B cell (primary cell): ENCODE results near the gene ZNF808. TPM values are rescaled to one million over a fixed set of nuclear protein-coding genes. Genes with fewer than 3 reads are reported as not detected.

Experiments
- ATAC-seq: fragments of 200-7000 bp; cut with Tn5 transposase; one replicate; pipeline ENCODE4 v1.10.0; 2021; ENCODE audit warnings: low read depth, mild to moderate bottlenecking, moderate number of reproducible peaks, moderate library complexity
- CTCF ChIA-PET: fragments of 350-600 bp; sonication (Branson Sonifier 250); formaldehyde crosslinking; loops from one replicate; lab custom pipeline; 2021; ENCODE audit warnings: antibody characterized with exemption, inconsistent platforms; lab: Charles Lee
- POLR2A ChIA-PET: fragments of 350-600 bp; sonication (Branson Sonifier 250); formaldehyde crosslinking; loops from one replicate; lab custom pipeline; 2021; ENCODE audit warnings: antibody characterized with exemption; lab: Charles Lee
- DNase-seq: peaks from one replicate; pipeline ENCODE4 v3.0.0; 2013
- H2AFZ ChIP-seq: 2 replicates; pipeline ENCODE4 v1.6.1; 2012; ENCODE audit warnings: mild to moderate bottlenecking, low read depth, low read length; ENCODE audit not compliant: insufficient read depth, poor library complexity, severe bottlenecking
- H3K27ac ChIP-seq, 2 donors: 1 replicate in 1 of 2; 2 replicates in 1 of 2; pipeline ENCODE4 v1.5.1; 2012 to 2013; ENCODE audit warnings: low read length in 2 of 2, mild to moderate bottlenecking in 2 of 2, moderate library complexity in 1 of 2
- H3K27me3 ChIP-seq, 4 experiments: fragments of 200-600 bp in 1 of 4; sonication (generic) in 1 of 4; replicated peaks in 1 of 4; 1 replicate in 2 of 4; 2 replicates in 2 of 4; pipeline versions ENCODE4 v1.6.1 to v1.7.0; 2013 to 2016; ENCODE audit warnings: low read length in 3 of 4, mild to moderate bottlenecking in 2 of 4, mixed read lengths in 1 of 4, moderate library complexity in 1 of 4; ENCODE audit not compliant: insufficient read depth in 4 of 4, control insufficient read depth in 3 of 4; ENCODE audit errors: control extremely low read depth in 1 of 4
- H3K36me3 ChIP-seq, 2 experiments: replicated peaks in 1 of 2; 1 replicate in 1 of 2; 2 replicates in 1 of 2; pipeline versions ENCODE4 v1.6.1 to v1.7.1; 2013; ENCODE audit warnings: low read length in 1 of 2; ENCODE audit not compliant: insufficient read depth in 2 of 2, control insufficient read depth in 1 of 2; ENCODE audit errors: control extremely low read depth in 1 of 2, extremely low read depth in 1 of 2
- H3K4me1 ChIP-seq, 2 donors: fragments of 200-600 bp in 1 of 2; sonication (generic) in 1 of 2; 1 replicate in 1 of 2; 2 replicates in 1 of 2; pipeline versions ENCODE4 v1.5.1 to v1.6.1; 2013 to 2017; ENCODE audit warnings: low read length in 2 of 2; ENCODE audit not compliant: control insufficient read depth in 2 of 2, insufficient read depth in 2 of 2
- H3K4me2 ChIP-seq: replicated peaks from 2 replicates; pipeline ENCODE3; 2012; ENCODE audit warnings: mild to moderate bottlenecking, low read depth, low read length; ENCODE audit not compliant: poor library complexity, severe bottlenecking
- H3K4me3 ChIP-seq, 5 experiments: fragments of 200-600 bp in 1 of 5; sonication (generic) in 1 of 5; 1 replicate in 3 of 5; 2 replicates in 2 of 5; pipeline versions ENCODE4 v1.5.1 to v1.7.0; 2011 to 2016; ENCODE audit warnings: low read length in 4 of 5, mild to moderate bottlenecking in 4 of 5, low read depth in 2 of 5, control low read depth in 1 of 5, moderate library complexity in 1 of 5; ENCODE audit not compliant: insufficient read depth in 1 of 5; ENCODE audit errors: control extremely low read depth in 1 of 5, extremely low read depth in 1 of 5
- H3K79me2 ChIP-seq: fragments of 200-600 bp; sonication (generic); one replicate; pipeline ENCODE4 v1.6.0; 2016; ENCODE audit warnings: low read length; ENCODE audit not compliant: control insufficient read depth, insufficient read depth
- H3K9ac ChIP-seq: fragments of 200-600 bp; sonication (generic); 2 replicates; pipeline ENCODE4 v1.6.1; 2017; ENCODE audit warnings: mild to moderate bottlenecking, low read length, moderate library complexity
- H3K9me3 ChIP-seq, 3 donors: one replicate each; pipeline versions ENCODE4 v1.6.1 to v1.7.1; 2013; ENCODE audit warnings: low read length in 2 of 3; ENCODE audit not compliant: control insufficient read depth in 2 of 3, insufficient read depth in 1 of 3; ENCODE audit errors: control extremely low read depth in 1 of 3
- H4K20me1 ChIP-seq: 2 replicates; pipeline ENCODE4 v1.6.0; 2012; ENCODE audit warnings: mild to moderate bottlenecking, low read length; ENCODE audit not compliant: insufficient read depth, control insufficient read depth, poor library complexity, severe bottlenecking
- H3K27ac Mint-ChIP-seq: one replicate; pipeline ENCODE4 v1.8.0; 2021; ENCODE audit warnings: mixed read lengths
- H3K27me3 Mint-ChIP-seq: one replicate; pipeline ENCODE4 v1.8.0; 2021; ENCODE audit warnings: mixed read lengths
- H3K4me1 Mint-ChIP-seq: one replicate; pipeline ENCODE4 v1.8.0; 2021; ENCODE audit warnings: mixed read lengths
- H3K4me3 Mint-ChIP-seq: one replicate; pipeline ENCODE4 v1.8.0; 2021; ENCODE audit warnings: mixed read lengths
- H3K9me3 Mint-ChIP-seq: one replicate; pipeline ENCODE4 v1.8.0; 2022; ENCODE audit warnings: mixed read lengths; ENCODE audit not compliant: insufficient read depth
- EZH2 ChIP-seq: IDR thresholded peaks from 2 replicates; pipeline ENCODE4 v1.6.1; 2012; ENCODE audit warnings: borderline replicate concordance, low read depth, mild to moderate bottlenecking, moderate library complexity, low read length; ENCODE audit not compliant: insufficient read depth, poor library complexity, severe bottlenecking
- WGBS: methylation state at CpG from one replicate; pipeline ENCODE4 v1.1.5; 2013; ENCODE audit warnings: missing lambda C conversion rate; ENCODE audit not compliant: insufficient coverage; 5-methylcytosine and 5-hydroxymethylcytosine counted together
- intact Hi-C: fragments of 100-400 bp; cut with micrococcal nuclease; formaldehyde crosslinking; loops from one replicate; pipeline ENCODE4 v1.10.0; 2022
- polyA plus RNA-seq: library from polyadenylated mRNA; depleted of rRNA; stranded (reverse); fragments of >200 nt; gene quantifications from 2 replicates; pipeline ENCODE4 v1.2.3, GENCODE V29; 2012
- total RNA-seq, 2 donors: library from RNA; stranded (reverse); fragments of 120-200 nt in 1 of 2; gene quantifications; 1 replicate in 1 of 2; 2 replicates in 1 of 2; pipeline versions ENCODE4 v1.2.3 to v1.2.4, GENCODE V29; 2013 to 2022
- TF ChIP-seq, protein P1 (sequence below): fragments of 200-600 bp; IDR thresholded peaks from one replicate; pipeline ENCODE4 v1.8.0; 2022; ENCODE audit warnings: antibody characterized with exemption, mild to moderate bottlenecking

ZNF808 gene
- total and polyA plus RNA-seq, 2 donors (not counting 1 experiment from before 2014, with no cell fraction given): 8.8 to 56.0 TPM

DNA sequence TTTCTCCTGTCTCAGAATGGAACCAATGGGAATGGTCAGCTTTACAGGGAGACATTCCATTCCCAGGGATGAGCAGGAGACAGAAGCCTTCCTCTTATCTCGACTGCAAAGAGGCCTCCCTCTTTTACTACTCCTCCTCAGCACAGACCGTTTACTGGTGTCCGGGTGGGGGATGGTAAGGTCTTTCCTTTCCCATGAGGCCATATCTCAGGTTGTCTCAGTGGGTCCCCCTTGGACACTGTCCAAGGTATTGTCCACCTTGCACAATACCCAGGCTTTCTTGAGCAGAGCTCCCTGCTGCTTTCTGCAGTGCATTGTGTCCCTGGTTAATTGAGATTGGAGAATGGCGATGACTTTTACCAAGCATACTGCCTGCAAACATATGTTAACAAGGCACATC, 7.5 kb upstream of the ZNF808 start:
- no peak overlapping the region for H3K27ac ChIP-seq
- Mint-ChIP-seq H3K27me3 (peaks cover 4% of the 10 kb centered on the region), H3K9me3 (peaks cover 7% of the 10 kb centered on the region), H3K4me3 (no peak overlapping the region), H3K4me1 (no peaks in the 10 kb centered on the region), H3K27ac (no peak overlapping the region)
- no peaks in the 10 kb centered on the region for H4K20me1 ChIP-seq
- H3K4me2 ChIP-seq: no peak overlapping the region
- no peaks in the 10 kb centered on the region for H3K27me3 ChIP-seq
- no peak for ATAC-seq
- no peak overlapping the region for H2AFZ ChIP-seq
- H3K4me3 ChIP-seq: no peak overlapping the region
- TF ChIP-seq, protein P1, sequence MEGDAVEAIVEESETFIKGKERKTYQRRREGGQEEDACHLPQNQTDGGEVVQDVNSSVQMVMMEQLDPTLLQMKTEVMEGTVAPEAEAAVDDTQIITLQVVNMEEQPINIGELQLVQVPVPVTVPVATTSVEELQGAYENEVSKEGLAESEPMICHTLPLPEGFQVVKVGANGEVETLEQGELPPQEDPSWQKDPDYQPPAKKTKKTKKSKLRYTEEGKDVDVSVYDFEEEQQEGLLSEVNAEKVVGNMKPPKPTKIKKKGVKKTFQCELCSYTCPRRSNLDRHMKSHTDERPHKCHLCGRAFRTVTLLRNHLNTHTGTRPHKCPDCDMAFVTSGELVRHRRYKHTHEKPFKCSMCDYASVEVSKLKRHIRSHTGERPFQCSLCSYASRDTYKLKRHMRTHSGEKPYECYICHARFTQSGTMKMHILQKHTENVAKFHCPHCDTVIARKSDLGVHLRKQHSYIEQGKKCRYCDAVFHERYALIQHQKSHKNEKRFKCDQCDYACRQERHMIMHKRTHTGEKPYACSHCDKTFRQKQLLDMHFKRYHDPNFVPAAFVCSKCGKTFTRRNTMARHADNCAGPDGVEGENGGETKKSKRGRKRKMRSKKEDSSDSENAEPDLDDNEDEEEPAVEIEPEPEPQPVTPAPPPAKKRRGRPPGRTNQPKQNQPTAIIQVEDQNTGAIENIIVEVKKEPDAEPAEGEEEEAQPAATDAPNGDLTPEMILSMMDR: no peak
- TF ChIP-seq EZH2: no peak
- DNase-seq: no peak
- intact Hi-C loops: no loop called here
- no peaks in the 10 kb centered on the region for H3K36me3 ChIP-seq
- no peaks in the 10 kb centered on the region for H3K79me2 ChIP-seq
- peaks cover 0 to 68% (median 15%) of the 10 kb centered on the region in 3 donors for H3K9me3 ChIP-seq
- H3K4me1 ChIP-seq: no peaks in the 10 kb centered on the region
- H3K9ac ChIP-seq: no peak overlapping the region
- ChIA-PET CTCF (no interaction called here), POLR2A (no interaction called here)
- WGBS: no CpG with 5 or more reads among the region's 4 CpGs

DNA sequence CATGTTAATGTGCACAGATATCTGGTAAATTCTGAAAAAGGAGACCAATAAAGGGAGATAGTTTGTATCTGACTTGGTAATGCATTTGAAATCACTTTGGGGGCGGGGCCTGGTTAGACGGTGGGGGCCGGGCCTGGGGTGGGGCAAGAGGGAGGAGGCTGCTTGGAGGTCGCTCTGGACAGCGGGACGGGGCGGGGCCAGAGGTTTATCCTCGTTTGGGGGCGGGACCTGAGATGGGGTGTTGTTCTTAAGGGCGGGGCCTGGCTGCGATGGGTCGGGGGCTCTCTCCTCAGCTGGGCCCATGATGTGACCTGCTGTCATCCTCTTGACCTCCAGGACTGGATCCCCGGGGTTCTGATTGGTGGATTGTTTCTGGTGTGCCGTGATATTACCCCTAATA, 4.9 kb upstream of the ZNF808 start:
- Histone ChIP-seq H2AFZ (no peak overlapping the region), H3K27me3 (no peaks in the 10 kb centered on the region), H3K27ac (no peak overlapping the region), H3K79me2 (peaks cover under 1% of the 10 kb centered on the region), H3K9me3 (peaks cover 0 to 66% (median 8%) of the 10 kb centered on the region in 3 donors), H3K4me2 (no peak overlapping the region), H3K36me3 (no peaks in the 10 kb centered on the region), H4K20me1 (no peaks in the 10 kb centered on the region), H3K4me1 (peaks cover 0 to 6% of the 10 kb centered on the region in 2 donors), H3K9ac (no peak overlapping the region), H3K4me3 (no peak overlapping the region)
- H3K9me3 Mint-ChIP-seq: no peaks in the 10 kb centered on the region
- peaks cover 4% of the 10 kb centered on the region for H3K27me3 Mint-ChIP-seq
- intact Hi-C loops: no loop called here
- ATAC-seq (no peak), DNase-seq (no peak)
- peaks cover 5% of the 10 kb centered on the region for H3K4me1 Mint-ChIP-seq
- WGBS: 91% methylated on average over 8 of the region's 14 CpGs
- ChIA-PET CTCF (no interaction called here), POLR2A (no interaction called here)
- no peak overlapping the region for H3K27ac Mint-ChIP-seq
- H3K4me3 Mint-ChIP-seq: no peak overlapping the region
- TF ChIP-seq, protein P1: no peak
- no peak for TF ChIP-seq EZH2
